Measurements from ENCODE around the gene NCOA7. TPM values are rescaled to one million over a fixed set of nuclear protein-coding genes. Genes with fewer than 3 reads are reported as not detected.

The NCOA7 gene
- total RNA-seq, 4 donors from 2014 or later: 11.1 to 28.4 (median 22.1) TPM

DNA sequence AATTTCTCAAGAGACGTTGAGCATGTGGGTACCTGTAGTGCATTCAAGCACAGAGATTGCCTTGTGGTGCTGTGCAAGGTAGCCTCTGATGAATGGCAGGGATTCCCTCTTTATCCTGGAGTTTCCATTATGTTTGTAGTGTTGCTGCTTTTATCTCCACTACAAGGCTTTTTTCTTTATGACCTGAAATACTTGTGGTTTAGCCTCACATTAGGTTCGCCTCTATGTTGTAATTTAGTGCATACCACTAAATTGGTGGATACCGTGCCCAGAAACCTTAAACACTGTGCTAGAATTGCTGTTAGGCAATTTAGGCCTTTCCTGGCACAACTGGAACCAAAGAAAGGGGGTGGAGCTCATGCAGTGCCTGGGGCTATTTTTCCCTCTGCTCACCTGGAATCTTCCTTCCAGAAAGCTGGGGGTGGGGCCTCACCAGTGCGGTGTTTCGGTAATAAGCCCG is 76.8 kb downstream of the NCOA7 start:
- TF ChIP-seq, protein P1, sequence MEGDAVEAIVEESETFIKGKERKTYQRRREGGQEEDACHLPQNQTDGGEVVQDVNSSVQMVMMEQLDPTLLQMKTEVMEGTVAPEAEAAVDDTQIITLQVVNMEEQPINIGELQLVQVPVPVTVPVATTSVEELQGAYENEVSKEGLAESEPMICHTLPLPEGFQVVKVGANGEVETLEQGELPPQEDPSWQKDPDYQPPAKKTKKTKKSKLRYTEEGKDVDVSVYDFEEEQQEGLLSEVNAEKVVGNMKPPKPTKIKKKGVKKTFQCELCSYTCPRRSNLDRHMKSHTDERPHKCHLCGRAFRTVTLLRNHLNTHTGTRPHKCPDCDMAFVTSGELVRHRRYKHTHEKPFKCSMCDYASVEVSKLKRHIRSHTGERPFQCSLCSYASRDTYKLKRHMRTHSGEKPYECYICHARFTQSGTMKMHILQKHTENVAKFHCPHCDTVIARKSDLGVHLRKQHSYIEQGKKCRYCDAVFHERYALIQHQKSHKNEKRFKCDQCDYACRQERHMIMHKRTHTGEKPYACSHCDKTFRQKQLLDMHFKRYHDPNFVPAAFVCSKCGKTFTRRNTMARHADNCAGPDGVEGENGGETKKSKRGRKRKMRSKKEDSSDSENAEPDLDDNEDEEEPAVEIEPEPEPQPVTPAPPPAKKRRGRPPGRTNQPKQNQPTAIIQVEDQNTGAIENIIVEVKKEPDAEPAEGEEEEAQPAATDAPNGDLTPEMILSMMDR (IDR thresholded peaks at IDR 0.05): no peak
- TF ChIP-seq POLR2AphosphoS5 (IDR thresholded peaks at IDR 0.05): no peak
- no peak for TF ChIP-seq POLR2A (IDR thresholded peaks at IDR 0.05)
- no peak for TF ChIP-seq EP300 (IDR thresholded peaks at IDR 0.05)
- no peak for DNase-seq (ENCODE audit: low spot score in 2 of 2)
- no peak overlapping the region for H3K27ac ChIP-seq
- 59% methylated on average over 6 of the region's 6 CpGs for WGBS
- H3K36me3 ChIP-seq: no peaks in the 10 kb centered on the region
- no peaks in the 10 kb centered on the region for H3K27me3 ChIP-seq
- H3K4me1 ChIP-seq: peaks cover 20% of the 10 kb centered on the region
- H3K4me3 ChIP-seq: no peak overlapping the region
- no peaks in the 10 kb centered on the region for H3K9me3 ChIP-seq

GRCh38 chr6:125868252-125868651 is 77.5 kb downstream of the NCOA7 start:
- H3K27ac ChIP-seq: peak overlapping the region; percentile 62

GRCh38 chr6:125868678-125869395 is 78.1 kb downstream of the NCOA7 start:
- peak in 1 of 3 donors; percentile 12 for TF ChIP-seq POLR2AphosphoS5 (IDR thresholded peaks at IDR 0.05)
- TF ChIP-seq POLR2A (IDR thresholded peaks at IDR 0.05): no peak
- Histone ChIP-seq H3K36me3 (no peaks in the 10 kb centered on the region), H3K9me3 (no peaks in the 10 kb centered on the region), H3K4me3 (no peak overlapping the region), H3K27me3 (no peaks in the 10 kb centered on the region), H3K4me1 (peaks cover 20% of the 10 kb centered on the region), H3K27ac (peak overlapping the region; percentile 62)
- WGBS: 63% methylated on average over 5 of the region's 5 CpGs
- no peak for DNase-seq (ENCODE audit: low spot score in 2 of 2)

More at GRCh38 chr6:125868252-125868651, 77.5 kb downstream of the NCOA7 start:
- no peaks in the 10 kb centered on the region for H3K27me3 ChIP-seq
- no peaks in the 10 kb centered on the region for H3K9me3 ChIP-seq
- H3K4me3 ChIP-seq: no peak overlapping the region
- H3K36me3 ChIP-seq: no peaks in the 10 kb centered on the region
- TF ChIP-seq EP300 (IDR thresholded peaks at IDR 0.05) (no peak), POLR2A (IDR thresholded peaks at IDR 0.05) (no peak), POLR2AphosphoS5 (IDR thresholded peaks at IDR 0.05) (no peak)
- TF ChIP-seq, protein P1 (IDR thresholded peaks at IDR 0.05): no peak
- DNase-seq (ENCODE audit: low spot score in 2 of 2): no peak
- WGBS: 43% methylated on average over 2 of the region's 2 CpGs
- H3K4me1 ChIP-seq: peaks cover 20% of the 10 kb centered on the region

DNA sequence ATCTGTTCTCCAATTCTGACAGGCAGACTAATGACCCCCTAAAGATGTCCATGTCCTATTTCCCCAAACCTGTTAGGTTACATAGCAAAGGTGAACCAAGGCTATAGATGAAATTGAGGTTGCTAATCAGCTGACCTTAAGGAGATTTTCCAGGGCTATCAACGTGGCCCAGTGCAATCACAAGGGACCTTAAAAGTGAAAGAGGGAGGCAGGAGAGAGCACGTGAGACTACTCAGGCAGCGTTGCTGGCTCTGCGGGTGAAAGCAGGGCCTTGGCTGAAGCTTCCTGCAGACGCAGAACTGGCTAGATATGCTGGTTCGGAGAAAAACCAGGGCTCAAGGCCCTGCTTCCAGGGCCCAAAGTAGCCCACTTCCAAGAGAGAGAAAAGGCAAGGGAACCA is 78.7 kb downstream of the NCOA7 start:
- Histone ChIP-seq H3K9me3 (no peaks in the 10 kb centered on the region), H3K4me1 (peaks cover 20% of the 10 kb centered on the region), H3K36me3 (no peaks in the 10 kb centered on the region), H3K27me3 (no peaks in the 10 kb centered on the region), H3K4me3 (no peak overlapping the region), H3K27ac (peak overlapping the region; percentile 62)
- 90% methylated on average over 6 of the region's 6 CpGs for WGBS
- no peak for DNase-seq (ENCODE audit: low spot score in 2 of 2)
- TF ChIP-seq EP300 (IDR thresholded peaks at IDR 0.05): no peak
- no peak for TF ChIP-seq POLR2AphosphoS5 (IDR thresholded peaks at IDR 0.05)
- TF ChIP-seq POLR2A (IDR thresholded peaks at IDR 0.05): no peak
- TF ChIP-seq, protein P1 (IDR thresholded peaks at IDR 0.05): no peak

- Histone ChIP-seq H3K4me1 (peaks cover 20% of the 10 kb centered on the region), H3K27me3 (no peaks in the 10 kb centered on the region), H3K4me3 (no peak overlapping the region), H3K36me3 (peaks cover 14% of the 10 kb centered on the region), H3K9me3 (no peaks in the 10 kb centered on the region), H3K27ac (no peak overlapping the region)
- no peak for DNase-seq (ENCODE audit: low spot score in 2 of 2)
- TF ChIP-seq POLR2AphosphoS5 (IDR thresholded peaks at IDR 0.05) (no peak), POLR2A (IDR thresholded peaks at IDR 0.05) (no peak), EP300 (IDR thresholded peaks at IDR 0.05) (no peak)
- TF ChIP-seq, protein P1 (IDR thresholded peaks at IDR 0.05): no peak
These were observed 80.6 kb downstream of the NCOA7 start for GRCh38 chr6:125871365-125871764.

Measured in suprapubic skin (tissue), 4 donors.